ENCODE measurements around the gene NEURL3.
"Not testable (repeated sequence)": the region's sequence is repeated elsewhere in the genome, so short reads cannot be mapped to it uniquely, and the experiment has no call there.

The NEURL3 gene, protein sequence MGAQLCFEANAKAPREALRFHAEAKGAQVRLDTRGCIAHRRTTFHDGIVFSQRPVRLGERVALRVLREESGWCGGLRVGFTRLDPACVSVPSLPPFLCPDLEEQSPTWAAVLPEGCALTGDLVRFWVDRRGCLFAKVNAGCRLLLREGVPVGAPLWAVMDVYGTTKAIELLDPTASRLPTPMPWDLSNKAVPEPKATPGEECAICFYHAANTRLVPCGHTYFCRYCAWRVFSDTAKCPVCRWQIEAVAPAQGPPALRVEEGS

GRCh38 chr2:96505231-96505889 is at the start of gene NEURL3:
Gene NEURL3, minus strand, starts transcription at chr2:96505357. Its CDS starts 71 bp downstream, at chr2:96505286.
- peak; percentile 50 for DNase-seq (ENCODE audit: low spot score)

DNA sequence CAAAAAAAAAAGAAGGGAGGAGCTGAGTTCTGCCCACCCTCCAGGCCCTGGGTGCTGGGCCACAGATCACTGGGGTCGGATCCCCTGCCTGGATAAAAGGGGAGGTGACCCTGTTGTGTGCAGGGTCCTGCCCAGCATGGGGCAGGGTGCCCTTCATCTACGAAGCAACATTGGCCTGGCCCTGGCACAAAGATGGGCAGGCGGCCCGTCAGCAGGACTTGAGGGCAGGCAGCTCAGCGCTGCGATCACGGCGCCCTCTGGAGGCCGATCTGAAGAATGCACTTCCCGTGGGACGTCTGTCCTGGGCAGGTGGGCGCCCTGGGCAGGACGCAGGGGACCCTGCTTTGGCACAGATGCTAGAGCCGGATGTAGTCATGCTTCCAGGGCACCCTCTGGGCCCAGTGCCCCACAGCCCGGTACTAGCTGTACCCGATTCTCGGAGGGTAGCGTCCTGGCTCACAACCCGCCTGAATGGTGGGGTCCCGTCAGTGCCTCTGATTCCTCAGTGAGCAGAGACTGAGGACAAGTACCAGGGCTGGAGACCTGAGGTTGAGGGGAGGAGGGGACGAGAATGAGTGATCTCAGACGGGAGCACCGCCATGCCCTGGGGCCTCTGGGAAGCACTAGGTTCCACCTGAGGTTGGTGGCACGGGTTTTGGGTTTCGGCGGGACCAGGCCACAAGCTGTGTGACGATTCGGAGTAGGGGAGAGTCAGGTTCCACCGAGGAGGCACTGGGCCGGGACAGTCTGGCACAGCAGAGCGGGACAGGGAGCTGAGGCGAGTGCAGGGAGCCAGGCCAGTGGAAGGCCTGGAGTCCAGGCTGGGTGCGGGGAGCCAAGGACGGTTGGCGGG is 49.4 kb upstream of the NEURL3 start:
- DNase-seq (ENCODE audit: low spot score) = peak; percentile 55

GRCh38 chr2:96553957-96554292 is 48.8 kb upstream of the NEURL3 start:
- DNase-seq (ENCODE audit: low spot score) = not testable (repeated sequence)

DNA sequence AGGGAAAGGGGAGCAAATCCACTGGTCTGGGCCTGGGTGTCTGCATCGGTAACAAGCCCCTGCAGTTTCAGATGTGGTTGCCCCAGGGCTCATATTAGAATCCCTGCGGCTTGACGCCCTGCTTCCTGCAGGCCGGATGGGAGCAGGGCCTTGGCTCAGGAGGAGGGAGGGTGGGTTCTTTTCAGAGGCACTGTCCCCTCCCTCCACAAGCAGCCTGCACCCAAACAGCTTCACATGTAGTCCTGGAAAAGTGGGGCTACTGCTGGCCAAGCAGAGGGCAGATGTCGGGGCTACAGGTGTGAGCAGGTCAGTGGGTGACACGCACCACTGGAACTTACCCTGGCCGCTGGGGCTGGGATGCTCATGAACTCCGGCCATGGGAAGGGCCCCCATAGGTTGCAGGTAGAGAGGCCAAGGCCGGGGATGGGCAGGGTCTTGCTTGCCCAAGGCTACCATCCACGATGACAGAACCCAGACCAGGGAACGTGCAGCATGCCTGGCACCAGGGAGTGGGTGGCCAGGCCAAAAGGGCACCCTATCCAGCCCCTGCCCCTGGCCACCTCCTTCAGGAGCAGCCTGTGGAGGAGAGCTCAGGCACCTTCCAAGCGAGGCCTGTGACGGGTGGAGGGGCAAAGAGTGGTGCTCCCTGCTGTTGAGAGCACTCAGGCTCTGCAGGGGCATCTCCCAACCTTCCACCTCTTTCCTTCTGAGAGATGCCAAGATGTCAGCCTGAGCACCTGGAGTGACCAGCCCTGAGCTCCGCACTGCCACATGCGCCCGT is 48.2 kb upstream of the NEURL3 start:
- no peak for DNase-seq (ENCODE audit: low spot score)

- no peak for DNase-seq (ENCODE audit: low spot score)
These were observed 47.4 kb upstream of the NEURL3 start for GRCh38 chr2:96552315-96553175.

GRCh38 chr2:96551605-96552314 is 46.6 kb upstream of the NEURL3 start:
- DNase-seq (ENCODE audit: low spot score) = no peak

- DNase-seq (ENCODE audit: low spot score) = no peak
These were observed 45.8 kb upstream of the NEURL3 start for GRCh38 chr2:96550787-96551604.

DNA sequence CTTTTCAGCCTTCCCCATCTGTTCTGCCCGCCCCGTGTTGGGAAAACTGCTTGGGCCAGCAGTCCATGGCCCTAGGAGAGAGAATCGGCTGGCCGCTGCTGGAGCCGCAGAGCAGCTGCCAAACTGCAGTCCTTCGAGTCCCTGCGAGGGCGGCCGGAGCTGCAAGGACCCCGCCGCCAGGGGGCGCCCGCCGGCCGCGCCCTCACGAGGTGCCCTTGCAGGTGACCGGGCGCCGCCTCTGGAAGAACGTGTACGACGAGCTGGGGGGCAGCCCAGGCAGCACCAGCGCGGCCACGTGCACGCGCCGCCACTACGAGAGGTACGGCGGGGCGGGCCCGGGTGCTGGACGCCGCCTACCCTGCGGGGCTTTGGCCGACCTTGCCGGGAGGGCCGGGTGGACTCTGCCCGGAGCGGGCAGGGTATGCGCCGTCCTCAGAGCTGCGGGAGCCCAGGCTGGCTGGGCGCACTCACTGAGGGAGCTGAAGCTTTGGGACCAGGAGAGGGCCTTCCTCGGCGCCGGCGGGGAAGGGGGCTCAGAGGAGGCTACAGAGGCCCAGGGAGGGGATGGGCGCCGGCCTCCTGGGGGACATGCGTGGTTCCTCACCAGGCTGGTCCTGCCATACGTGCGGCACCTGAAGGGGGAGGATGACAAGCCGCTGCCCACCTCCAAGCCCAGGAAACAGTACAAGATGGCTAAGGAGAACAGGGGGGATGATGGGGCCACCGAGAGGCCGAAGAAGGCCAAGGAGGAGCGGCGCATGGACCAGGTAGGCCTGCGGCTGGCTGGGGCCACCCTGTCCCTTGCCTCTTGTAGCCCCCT is 45.0 kb upstream of the NEURL3 start:
- DNase-seq (ENCODE audit: low spot score) = no peak

DNA sequence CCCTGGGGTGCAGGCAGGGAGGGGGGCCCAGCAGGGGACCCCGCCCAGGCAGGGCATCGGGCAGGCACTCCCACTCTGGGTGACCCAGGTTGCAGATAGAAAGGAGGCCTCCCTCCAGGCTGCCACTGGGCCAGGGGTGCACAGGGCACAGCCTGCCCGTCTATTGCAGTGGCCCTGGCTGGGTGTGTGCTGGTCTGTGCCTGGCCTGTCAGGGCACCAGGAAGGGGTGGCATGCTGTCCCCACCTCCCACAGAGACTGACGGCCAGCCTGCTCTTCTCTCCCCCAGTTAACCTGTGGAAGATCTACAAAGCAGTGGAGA is 44.3 kb upstream of the NEURL3 start:
- DNase-seq (ENCODE audit: low spot score) = no peak

- no peak for DNase-seq (ENCODE audit: low spot score)
These were observed 43.7 kb upstream of the NEURL3 start for GRCh38 chr2:96548558-96549465.

DNA sequence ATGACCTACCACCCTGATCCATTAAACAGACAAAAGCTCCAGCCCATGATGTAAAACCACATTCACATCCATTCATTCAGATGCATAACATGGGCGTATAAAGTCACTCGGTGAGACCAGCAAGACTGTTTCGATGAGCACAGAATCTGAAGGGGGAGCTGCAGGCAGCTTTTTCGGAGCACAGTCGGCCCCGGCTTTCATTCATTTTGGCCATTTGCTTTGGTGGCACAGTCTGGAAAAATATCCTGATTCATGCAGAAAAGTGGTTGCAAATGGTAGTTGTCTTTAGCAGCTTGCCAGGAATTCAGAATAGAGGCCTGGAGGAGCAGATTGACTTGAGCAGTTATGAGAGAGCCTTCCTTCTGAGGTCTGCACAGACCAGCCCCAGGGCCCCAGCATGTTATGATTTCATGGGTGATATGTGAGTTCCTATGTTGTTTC is 42.6 kb upstream of the NEURL3 start:
- no peak for DNase-seq (ENCODE audit: low spot score)

GRCh38 chr2:96547203-96547641 is 42.1 kb upstream of the NEURL3 start:
- DNase-seq (ENCODE audit: low spot score) = no peak

GRCh38 chr2:96546797-96547196 is 41.6 kb upstream of the NEURL3 start:
- no peak for DNase-seq (ENCODE audit: low spot score)

- no peak for DNase-seq (ENCODE audit: low spot score)
These were observed 41.2 kb upstream of the NEURL3 start for GRCh38 chr2:96546321-96546720.

- no peak for DNase-seq (ENCODE audit: low spot score)
These were observed 37.3 kb upstream of the NEURL3 start for GRCh38 chr2:96542357-96542977.

GRCh38 chr2:96541398-96542152 is 36.4 kb upstream of the NEURL3 start:
- no peak for DNase-seq (ENCODE audit: low spot score)

DNA sequence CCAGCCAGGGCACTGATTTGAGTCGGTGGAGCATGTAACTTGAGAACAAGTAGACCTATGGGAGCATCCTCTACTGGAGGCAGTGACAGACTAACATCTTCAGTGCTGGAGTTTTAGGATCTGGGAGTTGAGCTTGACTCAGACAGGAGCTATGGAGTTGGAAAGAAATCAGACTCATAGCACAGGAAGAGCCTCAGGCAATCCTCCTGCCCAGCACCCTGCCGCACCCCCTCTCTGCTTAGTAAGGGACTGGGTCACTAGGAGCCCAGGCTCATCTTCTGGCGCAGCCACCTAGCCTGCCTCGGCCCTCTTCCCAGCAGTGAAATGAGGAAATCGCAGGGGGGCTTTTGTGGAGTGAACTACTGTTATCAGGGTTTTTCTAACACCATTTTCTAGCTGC is 35.0 kb upstream of the NEURL3 start:
- peak; percentile 22 for DNase-seq (ENCODE audit: low spot score)

Data from RKO (cell line).